Bronchial epithelial cell (primary cell): Measurements from ENCODE around the gene POLDIP3. TPM values are rescaled to one million over a fixed set of nuclear protein-coding genes. Genes with fewer than 3 reads are reported as not detected.
A peak's percentile ranks its signal among the peaks of the same experiment; 100 is the strongest.
"Not testable (repeated sequence)": the region's sequence is repeated elsewhere in the genome, so short reads cannot be mapped to it uniquely, and the experiment has no call there.

Source experiments
- DNase-seq: peaks from one replicate; pipeline ENCODE4 v3.0.0-alpha.2; 2010; ENCODE audit warnings: low read depth
- FAIRE-seq: peaks from 2 replicates; lab custom pipeline; 2011; peaks lifted over from hg19 to GRCh38; lab: Jason Lieb, UNC
- H3K27me3 ChIP-seq: 2 replicates; pipeline ENCODE4 v1.5.1; 2011; ENCODE audit warnings: low read length; ENCODE audit not compliant: control insufficient read depth, insufficient read depth
- H3K36me3 ChIP-seq: 2 replicates; pipeline ENCODE4 v1.5.1; 2011; ENCODE audit warnings: low read length; ENCODE audit not compliant: control insufficient read depth, insufficient read depth
- H3K4me3 ChIP-seq: 2 replicates; pipeline ENCODE4 v1.5.1; 2011; ENCODE audit warnings: mild to moderate bottlenecking, low read depth, low read length, control low read depth
- CTCF ChIP-seq: IDR thresholded peaks from 2 replicates; pipeline ENCODE4 v1.5.1; 2011; ENCODE audit warnings: mild to moderate bottlenecking, moderate library complexity, low read length, control low read depth, inconsistent platforms; ENCODE audit not compliant: insufficient read depth, severe bottlenecking
- total RNA-seq: library from RNA; depleted of rRNA; stranded (reverse); fragments of >200 nt; gene quantifications from 2 replicates; pipeline ENCODE4 v1.2.1, GENCODE V29; 2014

The POLDIP3 gene
- total RNA-seq, 1 donor from 2014 or later, result 16.8 TPM

- no peak for TF ChIP-seq CTCF
- Histone ChIP-seq H3K4me3 (no peak overlapping the region), H3K36me3 (no peaks in the 10 kb centered on the region), H3K27me3 (no peaks in the 10 kb centered on the region)
- DNase-seq, result no peak
- FAIRE-seq, result peak; percentile 76
These were observed 65.2 kb downstream of the POLDIP3 start for GRCh38 chr22:42549331-42550060.

GRCh38 chr22:42548597-42549330 is 65.9 kb downstream of the POLDIP3 start:
- FAIRE-seq, result no peak

GRCh38 chr22:42548126-42548525 is 66.6 kb downstream of the POLDIP3 start:
- DNase-seq, H3K27me3 ChIP-seq, H3K36me3 ChIP-seq, FAIRE-seq, H3K4me3 ChIP-seq: not testable (repeated sequence)

More at GRCh38 chr22:42548597-42549330, 65.9 kb downstream of the POLDIP3 start:
- no peak for DNase-seq
- Histone ChIP-seq H3K36me3 (no peaks in the 10 kb centered on the region), H3K27me3 (no peaks in the 10 kb centered on the region), H3K4me3 (no peak overlapping the region)
- no peak for TF ChIP-seq CTCF

GRCh38 chr22:42547562-42547961 is 67.1 kb downstream of the POLDIP3 start:
- FAIRE-seq, result no peak
- TF ChIP-seq CTCF, result no peak
- no peak for DNase-seq
- Histone ChIP-seq H3K4me3 (no peak overlapping the region), H3K27me3 (no peaks in the 10 kb centered on the region), H3K36me3 (no peaks in the 10 kb centered on the region)

- no peak for DNase-seq
- no peak overlapping the region for H3K4me3 ChIP-seq
- H3K36me3 ChIP-seq, result no peaks in the 10 kb centered on the region
- FAIRE-seq, result no peak
- TF ChIP-seq CTCF, result no peak
- H3K27me3 ChIP-seq, result no peaks in the 10 kb centered on the region
These were observed 70.0 kb downstream of the POLDIP3 start for GRCh38 chr22:42544686-42545085.

- H3K4me3 ChIP-seq, DNase-seq, H3K27me3 ChIP-seq, FAIRE-seq, H3K36me3 ChIP-seq: not testable (repeated sequence)
These were observed 75.4 kb downstream of the POLDIP3 start for GRCh38 chr22:42539236-42539771.

- H3K36me3 ChIP-seq, H3K27me3 ChIP-seq, DNase-seq, H3K4me3 ChIP-seq, FAIRE-seq: not testable (repeated sequence)
These were observed 77.4 kb downstream of the POLDIP3 start for GRCh38 chr22:42537199-42537831.

- FAIRE-seq, result not testable (repeated sequence)
These were observed 78.0 kb downstream of the POLDIP3 start for GRCh38 chr22:42536634-42537033.

More at GRCh38 chr22:42536634-42537033, 78.0 kb downstream of the POLDIP3 start:
- not testable (repeated sequence) for H3K27me3 ChIP-seq, H3K4me3 ChIP-seq, DNase-seq, H3K36me3 ChIP-seq
